Germinal center (tissue), 1 donor: ENCODE measurements around the gene FOSL1.

Experiments
- DNase-seq: peaks from one replicate; pipeline ENCODE4 v3.0.0; 2012; ENCODE audit warnings: mixed read lengths, low spot score

The FOSL1 gene

DNA sequence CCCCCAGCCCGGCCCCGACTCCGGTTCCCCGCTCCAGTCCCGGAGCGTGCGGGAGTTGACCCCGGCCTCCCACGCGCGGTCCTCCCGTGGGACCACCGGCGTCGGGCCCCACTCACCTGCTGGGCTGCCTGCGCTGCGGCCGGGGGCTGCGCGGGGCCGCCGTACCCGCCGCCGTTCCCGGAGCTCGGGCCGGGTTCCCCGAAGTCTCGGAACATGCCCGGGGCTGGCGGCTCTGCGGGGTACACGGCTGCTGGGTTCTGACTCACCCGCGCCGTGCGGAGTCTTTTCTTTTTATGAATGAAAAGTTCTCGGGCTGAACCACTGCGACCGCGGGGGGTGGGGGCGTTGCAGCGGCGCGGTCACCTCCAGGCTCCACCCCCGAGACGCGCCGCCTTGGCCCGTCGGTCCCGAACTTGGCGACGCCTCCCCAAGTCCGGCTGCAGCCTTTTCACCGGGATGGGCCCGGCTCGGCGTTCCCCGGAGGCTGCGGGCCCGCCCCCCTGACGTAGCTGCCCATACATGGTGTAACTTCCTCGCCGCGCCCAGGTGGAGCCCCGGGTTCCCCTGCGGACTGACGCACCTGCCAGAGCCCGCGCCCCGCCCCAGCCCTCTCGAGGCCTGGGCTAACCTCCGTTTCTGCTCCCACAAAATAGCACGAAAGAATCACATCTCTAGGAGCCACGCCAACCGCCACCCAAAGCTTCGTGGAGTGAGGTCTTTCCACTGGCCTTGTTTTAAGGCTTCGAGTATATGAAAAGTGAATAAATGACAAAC, at the start of gene FOSL1:
Gene FOSL1, minus strand, starts transcription at position 264 of the 774 bp plus-strand sequence. Its CDS starts 49 bp downstream, at position 215.
- peak; percentile 87 for DNase-seq

DNA sequence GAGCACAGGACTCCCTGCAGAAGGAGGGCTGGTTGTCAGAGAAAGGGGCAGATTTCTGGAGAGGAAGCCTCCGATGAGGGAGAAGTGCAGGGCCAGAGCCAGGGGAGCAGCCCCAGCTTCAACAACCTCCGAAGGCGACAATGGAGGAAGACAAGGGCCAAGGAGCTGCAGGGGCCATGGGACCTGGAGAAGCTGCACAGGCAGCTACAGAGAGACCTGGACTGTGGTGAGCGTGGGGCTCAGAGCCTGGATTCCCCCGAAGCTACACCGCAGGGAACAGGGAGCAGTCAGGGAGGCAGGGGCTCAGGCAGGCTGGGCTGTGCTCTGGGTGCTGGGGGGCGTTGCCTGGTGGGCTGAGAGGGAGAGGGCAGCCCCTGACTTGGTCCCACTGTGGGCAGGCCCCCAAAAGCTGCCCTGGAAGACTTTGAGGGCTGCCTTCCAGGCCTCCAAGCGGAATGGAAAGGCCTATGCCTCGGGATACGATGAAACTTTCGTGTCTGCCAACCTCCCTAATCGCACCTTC, 47.5 kb upstream of the FOSL1 start:
- DNase-seq: no peak

DNA sequence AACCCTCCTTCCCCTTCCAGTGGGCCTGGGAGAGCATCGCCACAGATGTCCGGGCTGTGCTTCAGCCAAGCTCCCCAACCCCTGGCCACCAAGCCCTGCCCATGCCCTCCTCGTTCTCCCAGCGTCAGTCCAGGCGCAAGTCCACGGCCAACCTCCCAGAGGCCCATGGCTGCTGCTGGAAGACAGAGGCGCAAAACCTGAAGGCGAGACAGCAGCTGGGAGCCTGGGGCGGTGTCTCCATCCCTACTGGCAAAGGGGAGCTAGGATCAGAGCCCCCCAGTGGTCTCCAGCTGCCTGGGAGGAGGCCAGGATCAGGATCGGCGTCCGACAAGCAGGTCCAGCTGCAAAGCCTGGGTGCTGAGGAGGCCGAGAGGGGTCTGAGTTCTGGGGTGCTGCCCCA, 46.9 kb upstream of the FOSL1 start:
- no peak for DNase-seq

DNA sequence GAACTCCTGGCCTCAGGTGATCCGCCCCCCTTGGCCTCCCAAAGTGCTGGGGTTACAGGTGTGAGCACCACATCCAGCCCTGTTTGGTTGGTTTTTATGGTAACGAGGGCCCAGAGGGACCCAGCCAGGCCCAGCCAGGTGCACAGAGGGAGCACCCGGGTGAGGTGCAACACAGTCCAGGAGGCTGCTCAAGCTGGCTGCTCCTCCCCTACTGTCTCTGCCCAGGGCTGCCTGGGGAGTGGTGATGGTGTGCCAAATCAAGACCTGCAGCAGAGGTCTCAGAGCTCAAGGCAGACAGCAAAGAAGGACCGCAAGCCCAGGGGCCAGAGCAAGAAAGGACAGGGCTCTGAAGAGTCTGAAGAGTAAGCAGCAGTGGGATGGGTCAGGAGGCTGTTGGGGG, 46.5 kb upstream of the FOSL1 start:
- no peak for DNase-seq

DNA sequence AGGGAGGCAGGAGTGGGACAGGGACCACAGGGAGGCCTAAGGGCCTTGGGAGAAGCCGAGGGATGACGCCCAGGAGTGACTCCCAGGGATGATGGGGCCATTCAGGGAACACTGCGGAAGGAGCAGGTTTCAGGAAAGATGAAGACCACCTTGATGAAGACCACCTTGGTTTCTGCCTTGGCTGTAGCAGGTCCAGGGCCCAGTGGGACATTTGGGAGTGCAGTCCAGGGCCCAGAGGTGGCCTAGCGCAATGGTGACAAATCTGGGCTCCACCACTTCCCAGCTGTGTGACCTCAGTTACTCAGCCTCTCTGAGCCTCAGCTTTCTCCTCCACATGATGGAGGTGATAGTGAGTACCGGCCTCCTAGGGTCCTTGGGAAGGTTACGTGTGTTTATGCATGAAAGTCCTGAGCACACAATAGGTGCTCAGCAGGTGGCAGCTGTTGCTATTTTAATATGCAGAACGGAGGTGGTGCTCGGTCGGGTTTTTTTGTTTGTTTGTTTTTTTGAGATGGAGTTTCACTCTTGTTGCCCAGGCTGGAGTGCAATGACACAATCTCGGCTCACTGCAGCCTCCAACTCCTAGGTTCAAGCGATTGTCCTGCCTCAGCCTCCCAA, 45.9 kb upstream of the FOSL1 start:
- no peak for DNase-seq

DNA sequence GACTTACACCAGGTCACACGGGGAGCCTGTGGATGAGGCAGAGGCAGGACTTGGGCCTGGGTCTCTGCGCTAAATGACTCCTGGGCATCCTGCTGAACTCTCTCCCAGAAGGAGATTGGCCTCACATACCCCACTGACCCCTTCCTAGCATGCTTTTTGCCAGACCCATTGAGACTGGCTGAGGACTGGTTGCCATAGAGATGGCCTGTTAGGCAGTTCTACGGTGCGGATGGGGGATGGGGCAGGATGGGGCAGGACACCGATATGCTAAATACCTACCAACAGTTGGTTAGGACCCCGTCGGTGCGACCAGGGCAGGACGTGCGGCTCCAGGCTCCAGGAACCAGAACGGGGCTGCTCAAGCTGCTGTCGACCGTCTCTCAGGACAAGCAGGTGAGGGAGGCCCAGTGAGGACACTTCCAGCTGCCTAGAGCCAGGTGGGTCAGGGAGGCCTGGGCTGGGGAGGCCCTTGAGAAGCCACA, 45.3 kb upstream of the FOSL1 start, which contains the start of gene TSGA10IP:
Gene TSGA10IP, plus strand, starts transcription at position 51 of the 482 bp plus-strand sequence. Its CDS starts 196 bp downstream, at position 247.
- no peak for DNase-seq

DNA sequence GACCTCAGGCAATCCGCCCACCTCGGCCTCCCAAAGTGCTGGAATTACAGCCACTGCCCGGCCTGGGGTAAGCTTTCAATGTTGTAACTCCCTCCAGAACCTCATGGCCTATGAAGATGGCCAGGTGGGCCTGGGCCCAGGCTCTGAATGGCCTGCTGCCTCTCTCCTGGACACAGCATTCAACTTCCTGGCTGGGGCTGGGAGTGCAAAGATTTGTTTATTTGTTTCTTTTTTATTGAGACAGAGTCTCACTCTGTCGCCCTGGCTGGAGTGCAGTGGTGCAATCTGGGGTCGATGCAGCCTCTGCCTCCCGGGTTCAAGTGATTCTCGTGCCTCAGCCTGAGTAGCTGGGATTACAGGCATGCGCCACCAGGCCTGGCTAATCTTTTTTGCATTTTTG, 44.6 kb upstream of the FOSL1 start:
- no peak for DNase-seq

DNA sequence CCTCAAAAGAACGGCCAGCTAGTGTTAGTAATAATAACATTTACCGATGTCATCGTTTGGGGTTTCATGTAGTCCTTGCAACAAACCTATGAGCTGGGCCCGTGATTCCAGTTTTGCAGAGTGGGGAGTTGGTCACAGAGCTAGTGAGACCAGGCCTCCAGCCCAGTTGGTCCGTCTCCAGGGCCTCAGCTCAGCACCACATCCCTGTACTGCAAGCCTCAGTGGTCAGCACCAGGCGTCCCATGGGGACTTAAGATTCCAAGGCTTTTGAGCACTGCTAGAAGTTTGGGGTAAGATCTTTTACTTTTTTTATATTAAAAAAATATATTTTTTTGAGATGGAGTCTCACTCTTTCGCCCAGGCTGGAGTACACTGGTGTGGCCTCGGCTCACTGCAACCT, 44.0 kb upstream of the FOSL1 start:
- no peak for DNase-seq

DNA sequence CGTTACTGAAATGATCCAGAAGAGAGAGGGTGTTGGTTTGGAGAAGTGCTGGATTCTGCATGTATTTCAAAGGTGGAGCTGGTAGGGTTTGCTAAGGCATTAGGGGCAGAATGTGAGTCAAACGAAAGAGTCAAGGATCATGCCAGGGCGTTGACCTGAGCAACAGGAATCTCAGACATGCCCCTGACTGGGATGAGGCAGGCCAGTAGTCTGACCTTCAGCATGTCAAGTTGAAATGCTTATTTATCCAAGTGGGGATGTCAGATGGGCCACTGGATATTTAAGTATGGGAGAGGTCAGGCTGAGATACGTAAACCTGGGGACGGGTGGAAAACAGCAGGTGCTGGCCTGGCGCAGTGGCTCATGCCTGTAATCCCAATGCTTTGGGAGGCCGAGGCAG, 42.3 kb upstream of the FOSL1 start:
- no peak for DNase-seq

DNA sequence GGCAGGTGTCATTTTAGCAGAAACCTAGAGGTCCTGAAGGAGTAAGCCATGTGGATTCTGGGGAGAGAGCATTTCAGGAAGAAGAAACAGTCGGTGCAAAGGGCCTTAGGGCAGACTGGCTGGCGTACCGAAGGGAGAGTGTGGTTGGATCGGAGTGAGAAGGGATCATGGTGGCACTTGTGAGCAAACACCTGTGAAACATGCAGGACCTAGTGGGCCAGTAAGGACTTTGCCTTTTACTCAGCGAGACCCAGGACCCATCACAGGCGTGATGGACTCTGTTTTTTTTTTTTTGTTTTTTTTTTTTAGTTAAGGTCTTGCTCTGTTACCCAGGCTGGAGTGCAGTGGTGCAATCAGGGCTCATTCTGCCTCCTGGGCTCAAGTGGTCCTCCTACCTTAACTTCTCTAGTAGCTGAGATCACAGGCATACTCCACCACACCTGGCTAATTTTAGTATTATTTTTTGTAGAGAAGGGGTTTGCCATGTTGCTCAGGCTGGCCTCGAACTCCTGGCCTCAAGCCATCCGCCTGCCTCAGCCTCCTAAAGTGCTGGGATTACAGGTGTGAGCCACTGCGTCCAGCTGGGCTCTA, 41.6 kb upstream of the FOSL1 start:
- no peak for DNase-seq

DNA sequence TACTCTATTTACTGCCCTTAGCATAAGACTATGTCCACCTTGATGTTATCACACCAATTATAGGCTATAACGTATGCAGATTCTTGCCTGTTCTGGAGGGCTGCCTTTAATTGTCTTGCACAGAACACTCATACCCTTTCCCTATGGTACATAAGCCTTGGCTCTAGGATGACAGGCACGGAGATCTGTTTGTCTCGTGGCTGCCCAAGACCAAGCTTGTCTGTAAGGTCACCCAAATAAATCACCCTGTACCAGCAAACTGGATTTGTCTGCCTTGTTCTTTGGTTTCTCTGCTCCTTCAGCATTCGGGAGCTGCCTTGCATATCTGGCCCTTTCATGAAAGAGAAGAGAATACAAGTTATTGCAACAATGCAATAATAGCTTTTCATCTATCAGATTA, 37.6 kb upstream of the FOSL1 start:
- no peak for DNase-seq

DNA sequence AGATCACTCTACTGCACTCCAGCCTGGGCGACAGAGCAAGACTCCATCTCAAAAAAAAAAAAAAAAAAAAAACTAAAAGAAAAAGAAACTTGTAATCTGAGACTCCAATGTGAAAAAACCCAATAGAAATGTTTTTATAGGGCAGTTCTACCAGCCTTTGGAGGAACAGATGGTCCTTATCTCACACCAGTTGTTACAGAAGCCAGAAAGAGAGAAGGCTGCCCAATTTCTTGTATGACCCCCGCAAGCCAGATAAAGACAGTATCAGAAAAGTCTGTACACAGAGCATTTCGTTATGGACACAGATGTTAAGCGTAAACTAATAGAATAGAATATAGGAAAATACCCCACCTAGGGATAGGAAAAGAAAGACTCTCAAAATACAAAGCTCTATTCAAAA, 33.8 kb upstream of the FOSL1 start:
- DNase-seq: no peak

DNA sequence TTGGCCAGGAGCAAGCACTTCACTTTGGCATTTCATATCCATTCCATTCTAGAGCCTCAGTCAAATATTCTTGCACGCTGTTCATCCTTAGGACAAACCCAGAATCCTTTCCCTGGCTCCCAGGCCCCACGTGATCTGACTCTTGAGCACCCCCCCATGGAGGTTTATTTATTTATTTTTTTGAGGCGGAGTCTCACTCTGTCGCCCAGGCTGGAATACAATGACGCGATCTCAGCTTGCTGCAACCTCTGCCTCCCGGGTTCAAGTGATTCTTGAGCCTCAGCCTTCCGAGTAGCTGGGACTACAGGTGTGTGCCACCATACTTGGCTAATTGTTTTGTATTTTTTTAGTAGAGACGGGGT, 32.4 kb upstream of the FOSL1 start:
- DNase-seq: no peak

DNA sequence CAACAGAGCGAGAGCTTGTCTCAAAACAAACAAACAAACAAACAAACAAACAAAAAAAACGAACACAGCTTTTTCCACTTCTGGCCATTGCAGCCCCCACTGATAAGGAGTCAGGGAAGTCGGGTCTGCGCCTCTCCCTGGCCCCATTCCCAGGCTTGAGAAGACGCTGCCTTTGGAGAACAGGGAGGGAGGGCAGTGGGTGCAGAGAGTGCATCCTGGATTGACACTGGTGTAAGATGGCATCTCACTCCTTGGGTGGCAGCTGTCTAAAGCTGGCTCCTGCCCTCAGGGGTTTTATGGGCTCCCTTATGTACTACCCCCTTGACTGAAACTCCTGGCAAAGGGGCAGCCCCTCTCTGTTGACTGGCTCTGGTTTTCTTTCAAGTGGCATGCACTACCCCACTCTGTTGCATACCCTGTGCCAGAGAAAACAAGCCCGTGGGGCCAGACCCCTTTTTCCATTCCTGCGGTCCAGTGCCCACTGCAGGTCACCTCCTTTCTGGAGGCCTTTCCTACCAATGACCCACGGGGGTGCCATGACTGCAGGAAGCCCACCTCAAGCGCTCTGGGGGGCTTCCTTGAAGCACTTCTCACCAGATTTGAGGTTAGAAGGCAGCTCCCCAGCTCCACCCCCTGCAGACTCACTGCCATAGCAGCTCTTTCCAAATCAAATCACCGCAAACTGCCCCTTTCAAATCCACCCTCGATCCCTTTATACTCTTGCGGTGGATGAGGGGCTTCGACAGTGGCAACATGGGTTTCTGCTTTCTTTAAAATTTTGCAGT, 31.8 kb upstream of the FOSL1 start:
- no peak for DNase-seq

DNA sequence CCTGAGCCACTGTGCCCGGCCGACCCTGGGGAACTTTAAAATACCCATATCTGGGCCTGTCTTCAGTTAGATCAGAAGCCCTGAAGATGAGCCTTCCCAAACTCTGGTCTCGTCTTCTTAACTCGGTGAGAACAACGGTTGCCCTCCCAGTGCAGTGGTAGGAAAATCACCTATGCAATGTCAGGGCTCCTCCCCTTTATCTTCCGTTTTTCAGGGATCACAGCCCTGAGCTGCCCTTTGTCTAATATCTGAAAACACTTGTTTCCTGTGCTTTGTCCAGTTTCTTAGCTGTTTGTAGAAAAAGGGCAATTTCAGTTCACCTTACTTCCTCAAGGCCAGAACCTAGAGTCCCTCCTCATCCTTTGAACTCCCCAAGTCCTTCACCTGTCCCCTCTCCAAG, 28.5 kb upstream of the FOSL1 start:
- no peak for DNase-seq

DNA sequence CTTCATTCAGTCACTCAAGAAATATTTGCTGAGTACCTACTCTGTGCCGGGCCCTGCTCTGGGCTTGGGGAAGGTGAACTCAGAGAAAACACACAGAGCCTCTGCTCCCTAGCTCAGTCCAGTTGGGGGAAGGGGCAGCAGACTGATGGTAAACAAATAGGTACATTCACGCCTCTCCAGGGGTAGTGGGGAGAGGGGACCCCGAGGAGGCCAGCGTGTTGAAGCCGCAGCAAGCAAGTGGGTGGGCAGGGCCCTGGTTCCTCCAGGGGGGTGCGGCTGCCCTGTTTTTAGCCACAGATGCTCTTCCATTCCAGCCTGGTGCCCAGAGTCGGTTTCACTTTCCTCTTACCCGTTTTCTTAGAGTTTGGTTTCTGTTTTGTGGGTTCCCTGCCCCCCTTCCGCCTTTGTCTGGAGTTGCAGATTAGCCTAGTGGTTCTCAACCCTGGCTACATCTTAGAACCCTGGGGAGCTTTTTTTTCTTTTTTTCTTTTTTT, 27.8 kb upstream of the FOSL1 start:
- peak; percentile 89 for DNase-seq

DNA sequence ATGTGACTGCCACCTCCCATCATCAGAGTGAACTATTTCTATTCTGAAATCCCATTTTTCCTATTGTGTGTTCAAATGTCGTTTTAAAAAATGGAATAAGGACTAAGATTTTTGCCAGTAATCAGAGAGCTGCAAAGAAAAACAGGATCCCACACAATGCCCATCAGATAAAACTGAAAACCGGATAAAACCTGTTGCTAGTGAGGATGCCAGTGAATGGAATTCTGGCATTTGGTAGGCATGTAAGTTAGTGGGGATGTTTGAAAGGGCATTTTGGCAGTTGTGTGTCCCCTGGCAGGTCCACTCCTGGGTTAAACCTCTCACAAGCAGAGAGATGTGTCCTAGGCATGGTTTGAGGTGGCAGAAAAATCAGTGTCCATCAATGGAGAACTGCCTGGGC, 25.2 kb upstream of the FOSL1 start:
- DNase-seq: no peak

DNA sequence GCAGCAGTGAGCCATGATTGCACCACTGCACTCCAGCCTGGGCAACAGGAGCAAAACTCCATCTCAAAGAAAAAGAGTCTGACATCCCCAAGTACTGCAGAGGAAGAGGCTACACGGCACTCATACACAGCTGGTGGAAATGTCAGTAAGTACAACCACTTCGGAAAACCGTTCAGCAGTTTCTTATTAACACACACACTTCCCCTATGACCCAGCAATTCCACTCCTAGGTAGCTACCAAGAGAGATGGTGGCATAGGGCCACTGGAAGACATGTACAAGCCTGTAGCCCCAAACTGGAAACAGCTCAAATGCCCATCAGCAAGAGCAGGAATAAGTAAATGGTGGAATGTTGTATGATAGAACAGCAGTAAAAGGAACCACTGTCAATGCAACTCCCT, 22.4 kb upstream of the FOSL1 start:
- DNase-seq: no peak

DNA sequence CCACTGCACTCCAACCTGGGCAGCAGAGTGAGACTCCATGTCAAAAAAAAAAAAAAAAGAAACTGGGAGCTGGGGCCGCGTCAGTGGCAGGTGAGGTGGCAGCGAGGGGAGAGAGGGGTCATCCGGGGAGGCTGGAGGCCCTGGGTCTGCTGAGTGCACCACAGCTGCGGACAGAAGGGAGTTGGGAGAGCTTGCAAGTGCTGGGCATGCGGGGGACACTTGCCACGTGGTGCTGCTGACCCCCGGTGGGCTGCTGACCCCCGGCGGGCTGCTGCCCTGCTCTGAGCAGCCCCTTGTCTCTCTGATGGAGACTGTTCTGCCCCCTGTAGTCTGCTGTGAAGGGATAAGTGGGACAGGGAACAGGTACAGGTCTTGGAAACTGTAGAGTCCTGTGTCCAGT, 21.7 kb upstream of the FOSL1 start:
- DNase-seq: no peak

DNA sequence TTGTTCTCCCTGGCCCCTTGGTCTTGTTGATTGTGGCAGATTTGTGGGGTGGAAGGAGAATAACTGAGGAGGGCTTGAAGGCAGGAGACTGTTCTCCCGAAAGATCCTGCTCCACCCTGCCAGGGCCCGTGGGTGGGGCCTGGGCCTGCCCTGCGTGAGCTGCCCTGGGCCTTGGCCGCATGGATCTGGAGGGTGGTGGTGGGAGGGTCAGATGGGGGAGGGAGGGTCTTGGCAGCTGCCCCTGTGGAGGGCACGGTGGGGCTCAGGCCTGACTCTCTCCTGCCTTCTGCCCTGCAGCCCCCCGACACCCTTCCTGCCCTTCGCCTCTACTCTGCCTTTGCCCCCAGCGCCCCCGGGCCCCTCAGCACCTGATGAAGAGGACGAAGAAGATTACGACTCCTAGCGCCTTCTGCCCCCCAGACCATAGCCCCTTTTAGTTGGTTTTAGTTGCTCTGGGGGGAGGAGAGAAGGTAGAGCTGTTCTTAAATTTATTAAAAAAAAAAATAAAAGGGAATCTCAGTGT, 20.9 kb upstream of the FOSL1 start:
- DNase-seq: no peak

DNA sequence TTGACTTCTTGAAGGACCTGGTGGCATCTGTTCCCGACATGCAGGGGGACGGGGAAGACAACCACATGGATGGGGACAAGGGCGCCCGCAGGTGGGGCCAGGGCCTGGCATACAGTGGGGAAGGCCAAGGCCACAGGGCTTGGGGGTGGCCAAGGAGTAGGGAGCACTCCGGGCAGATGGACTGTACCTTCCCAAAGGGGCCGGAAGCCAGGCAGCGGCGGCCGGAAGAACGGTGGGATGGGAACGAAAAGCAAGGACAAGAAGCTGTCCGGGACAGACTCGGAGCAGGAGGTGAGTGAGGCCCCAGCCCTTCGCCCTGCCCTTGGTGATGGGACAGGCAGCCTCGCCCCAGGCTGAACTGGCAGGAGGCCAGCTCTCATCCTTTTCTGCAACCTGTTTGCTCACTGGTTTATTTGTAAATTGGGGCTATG, 20.2 kb upstream of the FOSL1 start:
- DNase-seq: no peak
